H9 (cell line): ENCODE results near the gene NEK4. TPM values are rescaled to one million over a fixed set of nuclear protein-coding genes. Genes with fewer than 3 reads are reported as not detected.

Experiments
- DNase-seq: peaks from one replicate; pipeline ENCODE4 v3.0.0-alpha.2; 2017
- H2AFZ ChIP-seq: one replicate; pipeline ENCODE4 v1.6.1; 2013; ENCODE audit warnings: mild to moderate bottlenecking, low read length, control low read depth, moderate library complexity
- H2AK5ac ChIP-seq: 2 replicates; pipeline ENCODE4 v1.6.1; 2013; ENCODE audit warnings: low read length, control low read depth, mixed read lengths; ENCODE audit not compliant: insufficient read length
- H2BK120ac ChIP-seq: one replicate; pipeline ENCODE4 v1.6.1; 2013; ENCODE audit warnings: low read depth, mild to moderate bottlenecking, low read length, control low read depth, inconsistent platforms; ENCODE audit not compliant: poor library complexity, severe bottlenecking
- H2BK12ac ChIP-seq: 2 replicates; pipeline ENCODE4 v1.6.1; 2013; ENCODE audit warnings: low read length, control low read depth, mixed read lengths, low read depth; ENCODE audit not compliant: insufficient read length
- H2BK15ac ChIP-seq: 2 replicates; pipeline ENCODE4 v1.6.1; 2013; ENCODE audit warnings: low read depth, low read length, control low read depth
- H2BK20ac ChIP-seq: one replicate; pipeline ENCODE4 v1.6.1; 2013; ENCODE audit warnings: low read depth, mild to moderate bottlenecking, low read length, control low read depth, inconsistent platforms; ENCODE audit not compliant: poor library complexity, severe bottlenecking
- H2BK5ac ChIP-seq: 2 replicates; pipeline ENCODE4 v1.6.1; 2013; ENCODE audit warnings: low read length, control low read depth, mixed read lengths; ENCODE audit not compliant: insufficient read length
- H3K14ac ChIP-seq: 2 replicates; pipeline ENCODE4 v1.6.1; 2013; ENCODE audit warnings: low read length, control low read depth; ENCODE audit not compliant: insufficient read depth
- H3K18ac ChIP-seq: 2 replicates; pipeline ENCODE4 v1.6.1; 2013; ENCODE audit warnings: low read depth, mild to moderate bottlenecking, mixed read lengths, low read length, control low read depth; ENCODE audit not compliant: insufficient read length
- H3K23ac ChIP-seq: 2 replicates; pipeline ENCODE4 v1.6.1; 2013; ENCODE audit warnings: low read length, control low read depth, mixed read lengths, low read depth; ENCODE audit not compliant: insufficient read length
- H3K23me2 ChIP-seq: 2 replicates; pipeline ENCODE4 v1.6.1; 2013; ENCODE audit warnings: low read depth, mild to moderate bottlenecking, mixed read lengths, low read length, control low read depth; ENCODE audit not compliant: insufficient read length, poor library complexity, severe bottlenecking
- H3K27ac ChIP-seq: 2 replicates; pipeline ENCODE4 v1.5.1; 2013; ENCODE audit warnings: low read length, control low read depth, mixed read lengths, low read depth; ENCODE audit not compliant: insufficient read length
- H3K27me3 ChIP-seq: 2 replicates; pipeline ENCODE4 v1.6.1; 2013; ENCODE audit warnings: low read length, control low read depth, inconsistent platforms; ENCODE audit not compliant: insufficient read depth
- H3K4ac ChIP-seq: 2 replicates; pipeline ENCODE4 v1.6.1; 2013; ENCODE audit warnings: low read depth, mild to moderate bottlenecking, control low read depth, inconsistent platforms, low read length, moderate library complexity
- H3K4me1 ChIP-seq: 2 replicates; pipeline ENCODE4 v1.6.1; 2013; ENCODE audit warnings: low read length, control low read depth, inconsistent platforms; ENCODE audit not compliant: insufficient read depth
- H3K4me2 ChIP-seq: 2 replicates; pipeline ENCODE4 v1.6.1; 2013; ENCODE audit warnings: low read length, control low read depth, mixed read lengths; ENCODE audit not compliant: insufficient read length, insufficient read depth
- H3K56ac ChIP-seq: 2 replicates; pipeline ENCODE4 v1.6.1; 2013; ENCODE audit warnings: low read depth, mild to moderate bottlenecking, mixed read lengths, low read length, control low read depth; ENCODE audit not compliant: insufficient read length
- H3K79me1 ChIP-seq: 2 replicates; pipeline ENCODE4 v1.6.1; 2013; ENCODE audit warnings: low read depth, mild to moderate bottlenecking, moderate library complexity, low read length, control low read depth, inconsistent platforms; ENCODE audit not compliant: insufficient read depth, poor library complexity, severe bottlenecking
- H3K79me2 ChIP-seq: 2 replicates; pipeline ENCODE4 v1.6.1; 2013; ENCODE audit warnings: low read length, control low read depth, inconsistent platforms; ENCODE audit not compliant: insufficient read depth
- H3K9ac ChIP-seq: 2 replicates; pipeline ENCODE4 v1.6.1; 2013; ENCODE audit warnings: low read length, control low read depth, mixed read lengths; ENCODE audit not compliant: insufficient read length; ENCODE audit errors: extremely low read depth
- H3K9me3 ChIP-seq: one replicate; pipeline ENCODE4 v1.6.1; 2013; ENCODE audit warnings: low read depth, low read length, inconsistent platforms; ENCODE audit not compliant: control insufficient read depth
- H3T11ph ChIP-seq: one replicate; pipeline ENCODE4 v1.6.1; 2013; ENCODE audit warnings: mild to moderate bottlenecking, low read length, control low read depth, inconsistent platforms
- H4K20me1 ChIP-seq: one replicate; pipeline ENCODE4 v1.6.1; 2013; ENCODE audit not compliant: control insufficient read depth, insufficient read length, insufficient read depth
- H4K5ac ChIP-seq: 2 replicates; pipeline ENCODE4 v1.6.1; 2013; ENCODE audit warnings: low read depth, mild to moderate bottlenecking, mixed read lengths, low read length, control low read depth; ENCODE audit not compliant: insufficient read length
- H4K8ac ChIP-seq: replicated peaks from 2 replicates; pipeline ENCODE4 v1.6.1; 2013; ENCODE audit warnings: low read length, control low read depth, mixed read lengths, low read depth; ENCODE audit not compliant: insufficient read length
- H4K91ac ChIP-seq: 2 replicates; pipeline ENCODE4 v1.6.1; 2013; ENCODE audit warnings: low read depth, mild to moderate bottlenecking, moderate library complexity, mixed read lengths, low read length, control low read depth; ENCODE audit not compliant: insufficient read length
- H3K27ac Mint-ChIP-seq, 3 experiments: 2 replicates in 2 of 3; 3 replicates in 1 of 3; pipeline ENCODE4 v1.8.0; 2020 to 2021; ENCODE audit warnings: mixed read lengths in 3 of 3, mild to moderate bottlenecking in 1 of 3, moderate library complexity in 1 of 3
- H3K27me3 Mint-ChIP-seq: 2 replicates; pipeline ENCODE4 v1.8.0; 2021; ENCODE audit warnings: low read depth, mild to moderate bottlenecking, moderate library complexity, mixed read lengths
- H3K36me3 Mint-ChIP-seq, 3 experiments: 2 replicates in 2 of 3; 3 replicates in 1 of 3; pipeline ENCODE4 v1.8.0; 2020 to 2021; ENCODE audit warnings: low read depth in 3 of 3, mixed read lengths in 3 of 3; ENCODE audit not compliant: insufficient read depth in 1 of 3
- H3K4me1 Mint-ChIP-seq, 2 experiments: 2 replicates each; pipeline ENCODE4 v1.8.0; 2020; ENCODE audit warnings: mixed read lengths in 2 of 2
- H3K4me3 Mint-ChIP-seq, 2 experiments: 2 replicates in 1 of 2; 3 replicates in 1 of 2; pipeline ENCODE4 v1.8.0; 2020 to 2021; ENCODE audit warnings: mild to moderate bottlenecking in 2 of 2, mixed read lengths in 2 of 2, moderate library complexity in 1 of 2
- H3K9me3 Mint-ChIP-seq, 2 experiments: 2 replicates in 1 of 2; 3 replicates in 1 of 2; pipeline ENCODE4 v1.8.0; 2020; ENCODE audit warnings: mild to moderate bottlenecking in 2 of 2, mixed read lengths in 2 of 2, moderate library complexity in 1 of 2
- WGBS: extraction: QIAGEN DNeasy Blood & Tissue Kit; methylation state at CpG from one replicate; pipeline ENCODE4 v1.1.7; 2013; ENCODE audit warnings: missing lambda C conversion rate, low lambda C conversion rate, mixed read lengths; ENCODE audit not compliant: insufficient read length; ENCODE audit errors: extremely low coverage; 5-methylcytosine and 5-hydroxymethylcytosine counted together
- total RNA-seq: library from RNA; stranded (reverse); gene quantifications from 2 replicates; pipeline ENCODE4 v1.2.1, GENCODE V29; 2021
- TF ChIP-seq, protein P1 (sequence below): fragments of 200-600 bp; sonication (generic); conservative IDR thresholded peaks from 3 replicates; pipeline ENCODE4 v1.8.0; 2021; ENCODE audit warnings: antibody characterized with exemption, mild to moderate bottlenecking

NEK4 gene
- total RNA-seq, 1 experiment from 2014 or later, result 36.0 TPM

GRCh38 chr3:52817860-52818259 lies 47.1 kb upstream of the NEK4 start:
- no peaks in the 10 kb centered on the region for H3K9me3 Mint-ChIP-seq
- Histone ChIP-seq H3K79me1 (no peaks in the 10 kb centered on the region), H2BK15ac (no peak overlapping the region), H3K23ac (no peak overlapping the region), H2BK120ac (no peak overlapping the region), H3K4ac (no peak overlapping the region), H4K91ac (no peak overlapping the region), H3K56ac (no peak overlapping the region), H2BK20ac (no peak overlapping the region), H3K4me1 (0 out of 2 replicates have a peak, but pooled peaks cover 4% of the 10 kb centered on the region), H3K79me2 (no peaks in the 10 kb centered on the region), H3K23me2 (no peaks in the 10 kb centered on the region), H3K18ac (no peak overlapping the region), H3K9ac (no peak overlapping the region), H3K9me3 (no peaks in the 10 kb centered on the region), H3K14ac (no peak overlapping the region; the same call in 1 of the 2 replicates), H4K8ac (no peak overlapping the region), H3K27me3 (no peaks in the 10 kb centered on the region), H3T11ph (no peak overlapping the region), H4K5ac (no peak overlapping the region), H4K20me1 (no peaks in the 10 kb centered on the region), H2BK12ac (no peak overlapping the region), H3K27ac (no peak overlapping the region), H2AK5ac (no peak overlapping the region), H2BK5ac (no peak overlapping the region), H3K4me2 (no peak overlapping the region), H2AFZ (no peak overlapping the region)
- no peaks in the 10 kb centered on the region; a peak in 1 of 7 replicates for H3K36me3 Mint-ChIP-seq
- no CpG with 5 or more reads among the region's 7 CpGs for WGBS
- H3K27me3 Mint-ChIP-seq, result peaks cover 2% of the 10 kb centered on the region; the same call in 1 of the 2 replicates
- DNase-seq, result no peak
- no peak overlapping the region; a peak in 1 of 7 replicates for H3K27ac Mint-ChIP-seq
- TF ChIP-seq, protein P1, sequence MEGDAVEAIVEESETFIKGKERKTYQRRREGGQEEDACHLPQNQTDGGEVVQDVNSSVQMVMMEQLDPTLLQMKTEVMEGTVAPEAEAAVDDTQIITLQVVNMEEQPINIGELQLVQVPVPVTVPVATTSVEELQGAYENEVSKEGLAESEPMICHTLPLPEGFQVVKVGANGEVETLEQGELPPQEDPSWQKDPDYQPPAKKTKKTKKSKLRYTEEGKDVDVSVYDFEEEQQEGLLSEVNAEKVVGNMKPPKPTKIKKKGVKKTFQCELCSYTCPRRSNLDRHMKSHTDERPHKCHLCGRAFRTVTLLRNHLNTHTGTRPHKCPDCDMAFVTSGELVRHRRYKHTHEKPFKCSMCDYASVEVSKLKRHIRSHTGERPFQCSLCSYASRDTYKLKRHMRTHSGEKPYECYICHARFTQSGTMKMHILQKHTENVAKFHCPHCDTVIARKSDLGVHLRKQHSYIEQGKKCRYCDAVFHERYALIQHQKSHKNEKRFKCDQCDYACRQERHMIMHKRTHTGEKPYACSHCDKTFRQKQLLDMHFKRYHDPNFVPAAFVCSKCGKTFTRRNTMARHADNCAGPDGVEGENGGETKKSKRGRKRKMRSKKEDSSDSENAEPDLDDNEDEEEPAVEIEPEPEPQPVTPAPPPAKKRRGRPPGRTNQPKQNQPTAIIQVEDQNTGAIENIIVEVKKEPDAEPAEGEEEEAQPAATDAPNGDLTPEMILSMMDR, result no peak
- H3K4me3 Mint-ChIP-seq, result no peak overlapping the region
- H3K4me1 Mint-ChIP-seq, result peaks cover 12 to 14% of the 10 kb centered on the region in 2 experiments
